OCI-LY1 (cell line): ENCODE measurements around the gene BBS4.

ENCODE experiments used
- EZH2 ChIP-seq: fragments of 200-600 bp; sonication (generic), shearing (Covaris generic); IDR thresholded peaks from 2 replicates; pipeline ENCODE4 v1.8.0; 2017; ENCODE audit warnings: borderline replicate concordance, mixed run types, mild to moderate bottlenecking, antibody characterized with exemption, low read length, moderate library complexity, mixed read lengths
- TF ChIP-seq, protein P1 (sequence below): fragments of 200-600 bp; sonication (generic), shearing (Covaris generic); IDR thresholded peaks from 2 replicates; pipeline ENCODE4 v1.5.1; 2017; ENCODE audit warnings: mild to moderate bottlenecking, antibody characterized with exemption, low read length, moderate library complexity, mixed read lengths

DNA sequence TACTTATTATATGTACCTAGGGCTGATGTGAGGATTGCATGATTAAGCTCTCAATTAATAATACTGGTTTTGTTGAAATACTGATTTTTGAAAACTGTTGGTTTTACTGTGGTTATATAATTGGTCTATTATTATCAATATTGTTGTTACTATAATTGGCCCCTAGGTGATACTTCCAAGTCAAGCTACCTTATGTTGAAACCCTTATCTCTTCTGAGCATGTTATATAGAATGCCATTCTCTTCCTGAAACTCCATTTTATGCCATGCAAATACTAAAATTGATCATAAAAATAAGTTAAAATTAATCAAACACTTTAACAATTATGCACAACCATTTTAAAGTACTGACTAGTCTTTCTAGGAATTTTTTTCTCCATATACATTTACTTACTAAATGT is 46.1 kb downstream of the BBS4 start:
- TF ChIP-seq, protein P1, sequence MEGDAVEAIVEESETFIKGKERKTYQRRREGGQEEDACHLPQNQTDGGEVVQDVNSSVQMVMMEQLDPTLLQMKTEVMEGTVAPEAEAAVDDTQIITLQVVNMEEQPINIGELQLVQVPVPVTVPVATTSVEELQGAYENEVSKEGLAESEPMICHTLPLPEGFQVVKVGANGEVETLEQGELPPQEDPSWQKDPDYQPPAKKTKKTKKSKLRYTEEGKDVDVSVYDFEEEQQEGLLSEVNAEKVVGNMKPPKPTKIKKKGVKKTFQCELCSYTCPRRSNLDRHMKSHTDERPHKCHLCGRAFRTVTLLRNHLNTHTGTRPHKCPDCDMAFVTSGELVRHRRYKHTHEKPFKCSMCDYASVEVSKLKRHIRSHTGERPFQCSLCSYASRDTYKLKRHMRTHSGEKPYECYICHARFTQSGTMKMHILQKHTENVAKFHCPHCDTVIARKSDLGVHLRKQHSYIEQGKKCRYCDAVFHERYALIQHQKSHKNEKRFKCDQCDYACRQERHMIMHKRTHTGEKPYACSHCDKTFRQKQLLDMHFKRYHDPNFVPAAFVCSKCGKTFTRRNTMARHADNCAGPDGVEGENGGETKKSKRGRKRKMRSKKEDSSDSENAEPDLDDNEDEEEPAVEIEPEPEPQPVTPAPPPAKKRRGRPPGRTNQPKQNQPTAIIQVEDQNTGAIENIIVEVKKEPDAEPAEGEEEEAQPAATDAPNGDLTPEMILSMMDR, result no peak
- TF ChIP-seq EZH2, result no peak
